ENCODE data around the gene DIPK1A. TPM values are rescaled to one million over a fixed set of nuclear protein-coding genes. Genes with fewer than 3 reads are reported as not detected.

The DIPK1A gene
- total RNA-seq, 1 experiment from 2014 or later: 1.0 TPM

GRCh38 chr1:92843429-92844352 lies 117.6 kb downstream of the DIPK1A start:
- no peak overlapping the region for H3K27ac ChIP-seq (ENCODE audit: low read length)
- ChIA-PET POLR2A (ENCODE audit: unreplicated experiment) (no interaction called here), CTCF (no interaction called here)
- peaks cover 48% of the 10 kb centered on the region for H3K36me3 ChIP-seq (ENCODE audit: low read depth, low read length)
- no peaks in the 10 kb centered on the region for H3K4me1 ChIP-seq (ENCODE audit: insufficient read depth, low read length)
- intact Hi-C loops (cut with micrococcal nuclease): no loop called here
- DNase-seq: no peak
- H2AFZ ChIP-seq (ENCODE audit: low read length): no peak overlapping the region
- no peak overlapping the region for H3K4me2 ChIP-seq (ENCODE audit: low read length)
- no peaks in the 10 kb centered on the region for H3K9me3 ChIP-seq (ENCODE audit: low read length)
- no peak for TF ChIP-seq EZH2 (IDR thresholded peaks at IDR 0.05; ENCODE audit: low read length, unreplicated experiment)
- TF ChIP-seq, protein P1, sequence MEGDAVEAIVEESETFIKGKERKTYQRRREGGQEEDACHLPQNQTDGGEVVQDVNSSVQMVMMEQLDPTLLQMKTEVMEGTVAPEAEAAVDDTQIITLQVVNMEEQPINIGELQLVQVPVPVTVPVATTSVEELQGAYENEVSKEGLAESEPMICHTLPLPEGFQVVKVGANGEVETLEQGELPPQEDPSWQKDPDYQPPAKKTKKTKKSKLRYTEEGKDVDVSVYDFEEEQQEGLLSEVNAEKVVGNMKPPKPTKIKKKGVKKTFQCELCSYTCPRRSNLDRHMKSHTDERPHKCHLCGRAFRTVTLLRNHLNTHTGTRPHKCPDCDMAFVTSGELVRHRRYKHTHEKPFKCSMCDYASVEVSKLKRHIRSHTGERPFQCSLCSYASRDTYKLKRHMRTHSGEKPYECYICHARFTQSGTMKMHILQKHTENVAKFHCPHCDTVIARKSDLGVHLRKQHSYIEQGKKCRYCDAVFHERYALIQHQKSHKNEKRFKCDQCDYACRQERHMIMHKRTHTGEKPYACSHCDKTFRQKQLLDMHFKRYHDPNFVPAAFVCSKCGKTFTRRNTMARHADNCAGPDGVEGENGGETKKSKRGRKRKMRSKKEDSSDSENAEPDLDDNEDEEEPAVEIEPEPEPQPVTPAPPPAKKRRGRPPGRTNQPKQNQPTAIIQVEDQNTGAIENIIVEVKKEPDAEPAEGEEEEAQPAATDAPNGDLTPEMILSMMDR (conservative IDR thresholded peaks at IDR 0.05; ENCODE audit: low read depth, low read length): no peak
- TF ChIP-seq EZH2phosphoT487 (IDR thresholded peaks at IDR 0.05; ENCODE audit: borderline replicate concordance, low read length): no peak
- no peak overlapping the region for H3K4me3 ChIP-seq (ENCODE audit: low read length)
- H3F3A ChIP-seq (ENCODE audit: low read length, unreplicated experiment): peaks cover 21% of the 10 kb centered on the region
- peaks cover 35% of the 10 kb centered on the region for H4K20me1 ChIP-seq (ENCODE audit: low read length)
- no peak; the same call in 1 of the 2 replicates for ATAC-seq
- no peak overlapping the region for H3K9ac ChIP-seq (ENCODE audit: low read length)
- H3K79me2 ChIP-seq (ENCODE audit: low read length): peaks cover 11% of the 10 kb centered on the region
- no peaks in the 10 kb centered on the region for H3K27me3 ChIP-seq (ENCODE audit: low read length)
- H3K9me2 ChIP-seq (replicated peaks; ENCODE audit: low read length): no peaks in the 10 kb centered on the region
- BruUV-seq (replicated peaks): TSS peak; percentile 3

GRCh38 chr1:92843046-92843423 lies 118.2 kb downstream of the DIPK1A start:
- no peaks in the 10 kb centered on the region for H3K9me2 ChIP-seq (replicated peaks; ENCODE audit: low read length)
- no TSS peak for BruUV-seq (replicated peaks)
- H4K20me1 ChIP-seq (ENCODE audit: low read length): peaks cover 42% of the 10 kb centered on the region
- H3K79me2 ChIP-seq (ENCODE audit: low read length): peaks cover 18% of the 10 kb centered on the region
- ChIA-PET CTCF (no interaction called here), POLR2A (ENCODE audit: unreplicated experiment) (no interaction called here)
- H3K36me3 ChIP-seq (ENCODE audit: low read depth, low read length): peaks cover 55% of the 10 kb centered on the region
- intact Hi-C loops (cut with micrococcal nuclease): no loop called here
- H2AFZ ChIP-seq (ENCODE audit: low read length): no peak overlapping the region
- ATAC-seq (no peak), DNase-seq (no peak)
- no peak overlapping the region for H3K4me3 ChIP-seq (ENCODE audit: low read length)
- no peak overlapping the region for H3K4me2 ChIP-seq (ENCODE audit: low read length)
- TF ChIP-seq EZH2 (IDR thresholded peaks at IDR 0.05; ENCODE audit: low read length, unreplicated experiment) (no peak), EZH2phosphoT487 (IDR thresholded peaks at IDR 0.05; ENCODE audit: borderline replicate concordance, low read length) (no peak)
- TF ChIP-seq, protein P1 (conservative IDR thresholded peaks at IDR 0.05; ENCODE audit: low read depth, low read length): no peak
- no peaks in the 10 kb centered on the region for H3K9me3 ChIP-seq (ENCODE audit: low read length)
- no peak overlapping the region for H3K27ac ChIP-seq (ENCODE audit: low read length)
- H3K9ac ChIP-seq (ENCODE audit: low read length): no peak overlapping the region
- H3K4me1 ChIP-seq (ENCODE audit: insufficient read depth, low read length): no peaks in the 10 kb centered on the region
- H3F3A ChIP-seq (ENCODE audit: low read length, unreplicated experiment): peaks cover 21% of the 10 kb centered on the region
- no peaks in the 10 kb centered on the region for H3K27me3 ChIP-seq (ENCODE audit: low read length)
